Measurements from ENCODE around the gene EFCAB5.
"Not testable (repeated sequence)": the region's sequence is repeated elsewhere in the genome, so short reads cannot be mapped to it uniquely, and the experiment has no call there.

Gene EFCAB5

GRCh38 chr17:30031214-30031869 lies 89.9 kb downstream of the EFCAB5 start:
- Histone ChIP-seq H3K9ac (ENCODE audit: low read depth, low read length) (no peak overlapping the region), H3K9me3 (ENCODE audit: control insufficient read depth, insufficient read depth, low read length) (no peaks in the 10 kb centered on the region), H3K4me1 (ENCODE audit: control insufficient read depth, insufficient read depth, low read length) (no peaks in the 10 kb centered on the region), H3K36me3 (ENCODE audit: control insufficient read depth, insufficient read depth, low read length) (no peaks in the 10 kb centered on the region), H3K4me3 (ENCODE audit: low read depth, low read length) (no peak overlapping the region), H3K27me3 (ENCODE audit: control insufficient read depth, insufficient read depth, low read length) (no peaks in the 10 kb centered on the region)

GRCh38 chr17:30035369-30035768 lies 93.9 kb downstream of the EFCAB5 start:
- H3K27me3 ChIP-seq (ENCODE audit: control insufficient read depth, insufficient read depth, low read length), result no peaks in the 10 kb centered on the region
- no peaks in the 10 kb centered on the region for H3K9me3 ChIP-seq (ENCODE audit: control insufficient read depth, insufficient read depth, low read length)
- H3K4me1 ChIP-seq (ENCODE audit: control insufficient read depth, insufficient read depth, low read length), result no peaks in the 10 kb centered on the region
- H3K36me3 ChIP-seq (ENCODE audit: control insufficient read depth, insufficient read depth, low read length), result no peaks in the 10 kb centered on the region
- H3K4me3 ChIP-seq (ENCODE audit: low read depth, low read length), result no peak overlapping the region
- no peak overlapping the region for H3K9ac ChIP-seq (ENCODE audit: low read depth, low read length)

GRCh38 chr17:30040719-30041518 lies 99.5 kb downstream of the EFCAB5 start:
- H3K36me3 ChIP-seq (ENCODE audit: control insufficient read depth, insufficient read depth, low read length); H3K9me3 ChIP-seq (ENCODE audit: control insufficient read depth, insufficient read depth, low read length); H3K4me1 ChIP-seq (ENCODE audit: control insufficient read depth, insufficient read depth, low read length); H3K4me3 ChIP-seq (ENCODE audit: low read depth, low read length); H3K27me3 ChIP-seq (ENCODE audit: control insufficient read depth, insufficient read depth, low read length); H3K9ac ChIP-seq (ENCODE audit: low read depth, low read length): not testable (repeated sequence)

GRCh38 chr17:30041551-30041950 lies 100.1 kb downstream of the EFCAB5 start:
- H3K36me3 ChIP-seq (ENCODE audit: control insufficient read depth, insufficient read depth, low read length), result no peaks in the 10 kb centered on the region
- no peaks in the 10 kb centered on the region for H3K27me3 ChIP-seq (ENCODE audit: control insufficient read depth, insufficient read depth, low read length)
- no peak overlapping the region for H3K9ac ChIP-seq (ENCODE audit: low read depth, low read length)
- H3K9me3 ChIP-seq (ENCODE audit: control insufficient read depth, insufficient read depth, low read length), result no peaks in the 10 kb centered on the region
- no peaks in the 10 kb centered on the region for H3K4me1 ChIP-seq (ENCODE audit: control insufficient read depth, insufficient read depth, low read length)
- H3K4me3 ChIP-seq (ENCODE audit: low read depth, low read length), result no peak overlapping the region

GRCh38 chr17:30062372-30062771 lies 120.9 kb downstream of the EFCAB5 start:
- Histone ChIP-seq H3K4me3 (ENCODE audit: low read depth, low read length) (no peak overlapping the region), H3K9me3 (ENCODE audit: control insufficient read depth, insufficient read depth, low read length) (no peaks in the 10 kb centered on the region), H3K36me3 (ENCODE audit: control insufficient read depth, insufficient read depth, low read length) (no peaks in the 10 kb centered on the region), H3K9ac (ENCODE audit: low read depth, low read length) (no peak overlapping the region), H3K4me1 (ENCODE audit: control insufficient read depth, insufficient read depth, low read length) (no peaks in the 10 kb centered on the region), H3K27me3 (ENCODE audit: control insufficient read depth, insufficient read depth, low read length) (no peaks in the 10 kb centered on the region)

GRCh38 chr17:30064738-30065137 lies 123.3 kb downstream of the EFCAB5 start:
- H3K27me3 ChIP-seq (ENCODE audit: control insufficient read depth, insufficient read depth, low read length), result no peaks in the 10 kb centered on the region
- no peaks in the 10 kb centered on the region for H3K36me3 ChIP-seq (ENCODE audit: control insufficient read depth, insufficient read depth, low read length)
- no peak overlapping the region for H3K4me3 ChIP-seq (ENCODE audit: low read depth, low read length)
- H3K9ac ChIP-seq (ENCODE audit: low read depth, low read length), result no peak overlapping the region
- H3K9me3 ChIP-seq (ENCODE audit: control insufficient read depth, insufficient read depth, low read length), result no peaks in the 10 kb centered on the region
- no peaks in the 10 kb centered on the region for H3K4me1 ChIP-seq (ENCODE audit: control insufficient read depth, insufficient read depth, low read length)

GRCh38 chr17:30068465-30068864 lies 127.0 kb downstream of the EFCAB5 start:
- H3K4me3 ChIP-seq (ENCODE audit: low read depth, low read length), result no peak overlapping the region
- H3K9me3 ChIP-seq (ENCODE audit: control insufficient read depth, insufficient read depth, low read length), result no peaks in the 10 kb centered on the region
- no peaks in the 10 kb centered on the region for H3K36me3 ChIP-seq (ENCODE audit: control insufficient read depth, insufficient read depth, low read length)
- no peaks in the 10 kb centered on the region for H3K4me1 ChIP-seq (ENCODE audit: control insufficient read depth, insufficient read depth, low read length)
- H3K9ac ChIP-seq (ENCODE audit: low read depth, low read length), result no peak overlapping the region
- no peaks in the 10 kb centered on the region for H3K27me3 ChIP-seq (ENCODE audit: control insufficient read depth, insufficient read depth, low read length)

GRCh38 chr17:30074254-30074653 lies 132.8 kb downstream of the EFCAB5 start:
- no peak overlapping the region for H3K9ac ChIP-seq (ENCODE audit: low read depth, low read length)
- no peak overlapping the region for H3K4me3 ChIP-seq (ENCODE audit: low read depth, low read length)
- no peaks in the 10 kb centered on the region for H3K36me3 ChIP-seq (ENCODE audit: control insufficient read depth, insufficient read depth, low read length)
- no peaks in the 10 kb centered on the region for H3K9me3 ChIP-seq (ENCODE audit: control insufficient read depth, insufficient read depth, low read length)
- no peaks in the 10 kb centered on the region for H3K27me3 ChIP-seq (ENCODE audit: control insufficient read depth, insufficient read depth, low read length)
- H3K4me1 ChIP-seq (ENCODE audit: control insufficient read depth, insufficient read depth, low read length), result no peaks in the 10 kb centered on the region

GRCh38 chr17:30074730-30075129 lies 133.3 kb downstream of the EFCAB5 start:
- no peaks in the 10 kb centered on the region for H3K9me3 ChIP-seq (ENCODE audit: control insufficient read depth, insufficient read depth, low read length)
- H3K9ac ChIP-seq (ENCODE audit: low read depth, low read length), result no peak overlapping the region
- H3K4me3 ChIP-seq (ENCODE audit: low read depth, low read length), result no peak overlapping the region
- H3K27me3 ChIP-seq (ENCODE audit: control insufficient read depth, insufficient read depth, low read length), result no peaks in the 10 kb centered on the region
- no peaks in the 10 kb centered on the region for H3K36me3 ChIP-seq (ENCODE audit: control insufficient read depth, insufficient read depth, low read length)
- no peaks in the 10 kb centered on the region for H3K4me1 ChIP-seq (ENCODE audit: control insufficient read depth, insufficient read depth, low read length)

- Histone ChIP-seq H3K9ac (ENCODE audit: low read depth, low read length) (no peak overlapping the region), H3K4me1 (ENCODE audit: control insufficient read depth, insufficient read depth, low read length) (no peaks in the 10 kb centered on the region), H3K27me3 (ENCODE audit: control insufficient read depth, insufficient read depth, low read length) (no peaks in the 10 kb centered on the region), H3K36me3 (ENCODE audit: control insufficient read depth, insufficient read depth, low read length) (no peaks in the 10 kb centered on the region), H3K9me3 (ENCODE audit: control insufficient read depth, insufficient read depth, low read length) (no peaks in the 10 kb centered on the region), H3K4me3 (ENCODE audit: low read depth, low read length) (no peak overlapping the region)
These were observed 141.3 kb downstream of the EFCAB5 start for GRCh38 chr17:30082773-30083172.

GRCh38 chr17:30084788-30085187 lies 143.4 kb downstream of the EFCAB5 start:
- H3K9ac ChIP-seq (ENCODE audit: low read depth, low read length), result no peak overlapping the region
- no peak overlapping the region for H3K4me3 ChIP-seq (ENCODE audit: low read depth, low read length)
- no peaks in the 10 kb centered on the region for H3K9me3 ChIP-seq (ENCODE audit: control insufficient read depth, insufficient read depth, low read length)
- no peaks in the 10 kb centered on the region for H3K27me3 ChIP-seq (ENCODE audit: control insufficient read depth, insufficient read depth, low read length)
- no peaks in the 10 kb centered on the region for H3K36me3 ChIP-seq (ENCODE audit: control insufficient read depth, insufficient read depth, low read length)
- H3K4me1 ChIP-seq (ENCODE audit: control insufficient read depth, insufficient read depth, low read length), result no peaks in the 10 kb centered on the region

- no peaks in the 10 kb centered on the region for H3K27me3 ChIP-seq (ENCODE audit: control insufficient read depth, insufficient read depth, low read length)
- H3K9me3 ChIP-seq (ENCODE audit: control insufficient read depth, insufficient read depth, low read length), result no peaks in the 10 kb centered on the region
- H3K4me3 ChIP-seq (ENCODE audit: low read depth, low read length), result no peak overlapping the region
- H3K4me1 ChIP-seq (ENCODE audit: control insufficient read depth, insufficient read depth, low read length), result no peaks in the 10 kb centered on the region
- H3K9ac ChIP-seq (ENCODE audit: low read depth, low read length), result no peak overlapping the region
- H3K36me3 ChIP-seq (ENCODE audit: control insufficient read depth, insufficient read depth, low read length), result no peaks in the 10 kb centered on the region
These were observed 145.5 kb downstream of the EFCAB5 start for GRCh38 chr17:30086896-30087295.
